Liver (tissue), 3 donors: ENCODE data around the gene ATP11A.

Experiments used
- CTCF ChIP-seq: fragments of 150-350 bp; IDR thresholded peaks from 2 replicates; pipeline ENCODE4 v1.5.1; 2017; ENCODE audit warnings: improper control_type of control experiment, low read depth, low read length; ENCODE audit not compliant: missing input control
- GABPA ChIP-seq, 2 donors: IDR thresholded peaks in 1 of 2; conservative IDR thresholded peaks in 1 of 2; 2 replicates each; pipeline ENCODE4 v1.6.1; 2016; ENCODE audit warnings: antibody characterized with exemption in 2 of 2, mild to moderate bottlenecking in 1 of 2, moderate library complexity in 1 of 2
- JUND ChIP-seq, 2 donors: IDR thresholded peaks; 2 replicates each; pipeline ENCODE4 v1.6.1; 2016; ENCODE audit warnings: antibody characterized with exemption in 2 of 2
- MAX ChIP-seq: IDR thresholded peaks from 2 replicates; pipeline ENCODE4 v1.6.1; 2016; ENCODE audit warnings: antibody characterized with exemption
- RAD21 ChIP-seq, 2 donors: IDR thresholded peaks; 2 replicates each; pipeline ENCODE4 v1.6.1; 2016; ENCODE audit warnings: antibody characterized with exemption in 2 of 2, mild to moderate bottlenecking in 2 of 2
- REST ChIP-seq: IDR thresholded peaks from 2 replicates; pipeline ENCODE4 v1.6.1; 2016; ENCODE audit warnings: antibody characterized with exemption, mild to moderate bottlenecking
- RXRA ChIP-seq, 2 donors: IDR thresholded peaks; 2 replicates each; pipeline ENCODE4 v1.6.1; 2017 to 2018; ENCODE audit warnings: antibody characterized with exemption in 2 of 2, mild to moderate bottlenecking in 1 of 2
- SP1 ChIP-seq: IDR thresholded peaks from 2 replicates; pipeline ENCODE4 v1.6.1; 2018; ENCODE audit warnings: antibody characterized with exemption, mild to moderate bottlenecking
- donor health status: healthy.
- donor health status: healthy.

GRCh38 chr13:112783135-112783977 is 93.5 kb downstream of the ATP11A start:
- TF ChIP-seq JUND (IDR thresholded peaks at IDR 0.05), result no peak
- no peak for TF ChIP-seq CTCF
- no peak for TF ChIP-seq GABPA (IDR thresholded peaks at IDR 0.05 in 1 of 2, conservative IDR thresholded peaks at IDR 0.05 in 1 of 2)
- TF ChIP-seq SP1, result no peak
- no peak for TF ChIP-seq REST
- no peak for TF ChIP-seq MAX
- no peak for TF ChIP-seq RXRA (IDR thresholded peaks at IDR 0.05)
- no peak for TF ChIP-seq RAD21 (IDR thresholded peaks at IDR 0.05)
